WTC11 (cell line): Measurements from ENCODE around the gene RPS6KA2. TPM values are rescaled to one million over a fixed set of nuclear protein-coding genes. Genes with fewer than 3 reads are reported as not detected.
A peak's percentile ranks its signal among the peaks of the same experiment; 100 is the strongest.

Experiments
- ATAC-seq: fragments of 200-7000 bp; cut with Tn5 transposase; 2 replicates; pipeline ENCODE4 v1.10.0; 2021; ENCODE audit warnings: mild to moderate bottlenecking, moderate library complexity
- CTCF ChIA-PET: fragments of 300-600 bp; sonication (Branson Sonifier 250); formaldehyde crosslinking; loops from one replicate; lab custom pipeline; 2021; ENCODE audit warnings: antibody characterized with exemption; lab: Charles Lee
- POLR2A ChIA-PET: fragments of 350-600 bp; sonication (Branson Sonifier 250); formaldehyde crosslinking; loops from one replicate; lab custom pipeline; 2021; ENCODE audit warnings: antibody characterized with exemption; lab: Charles Lee
- DNase-seq: peaks from one replicate; pipeline ENCODE4 v3.0.0; 2021; ENCODE audit warnings: low spot score
- H3K27ac Mint-ChIP-seq: 2 replicates; pipeline ENCODE4 v1.8.0; 2021; ENCODE audit warnings: mixed read lengths
- H3K27me3 Mint-ChIP-seq: 2 replicates; pipeline ENCODE4 v1.8.0; 2021; ENCODE audit warnings: low read depth, mild to moderate bottlenecking, moderate library complexity, mixed read lengths
- H3K36me3 Mint-ChIP-seq: 2 replicates; pipeline ENCODE4 v1.8.0; 2021; ENCODE audit warnings: mixed read lengths
- H3K4me1 Mint-ChIP-seq: 2 replicates; pipeline ENCODE4 v1.8.0; 2022; ENCODE audit warnings: mixed read lengths
- H3K4me3 Mint-ChIP-seq: 2 replicates; pipeline ENCODE4 v1.8.0; 2021; ENCODE audit warnings: mild to moderate bottlenecking, moderate library complexity, mixed read lengths
- H3K9me3 Mint-ChIP-seq: 2 replicates; pipeline ENCODE4 v1.8.0; 2021; ENCODE audit warnings: mixed read lengths
- E2F4 ChIP-seq: sonication (generic); formaldehyde crosslinking; IDR thresholded peaks from 2 replicates; pipeline ENCODE4 v1.8.1; 2022; ENCODE audit warnings: low read depth, mild to moderate bottlenecking, moderate library complexity, missing genetic modification reagents, borderline replicate concordance
- EMX1 ChIP-seq: fragments of 250-450 bp; sonication (Bioruptor Pico); IDR thresholded peaks from 2 replicates; pipeline ENCODE4 v1.8.0; 2021; ENCODE audit warnings: mild to moderate bottlenecking
- GTF2I ChIP-seq: fragments of 250-450 bp; sonication (Bioruptor Pico); conservative IDR thresholded peaks from 2 replicates; pipeline ENCODE4 v1.4.0; 2021; ENCODE audit warnings: mild to moderate bottlenecking
- JAZF1 ChIP-seq: fragments of 250-450 bp; sonication (Bioruptor Pico); IDR thresholded peaks from 2 replicates; pipeline ENCODE4 v1.9.0; 2021; ENCODE audit warnings: moderate library complexity, mild to moderate bottlenecking, inconsistent platforms
- NR3C1 ChIP-seq: sonication (generic); formaldehyde crosslinking; conservative IDR thresholded peaks from 2 replicates; pipeline ENCODE4 v1.8.1; 2023; ENCODE audit warnings: low read depth, mild to moderate bottlenecking, missing genetic modification reagents
- PREB ChIP-seq: sonication (generic); formaldehyde crosslinking; IDR thresholded peaks from 2 replicates; pipeline ENCODE4 v1.8.1; 2022; ENCODE audit warnings: mild to moderate bottlenecking, missing genetic modification reagents, moderate library complexity, borderline replicate concordance
- SP1 ChIP-seq: sonication (generic); formaldehyde crosslinking; conservative IDR thresholded peaks from 2 replicates; pipeline ENCODE4 v1.8.1; 2022; ENCODE audit warnings: missing genetic modification reagents
- USF1 ChIP-seq: sonication (generic); formaldehyde crosslinking; IDR thresholded peaks from 2 replicates; pipeline ENCODE4 v1.8.0; 2022; ENCODE audit warnings: mild to moderate bottlenecking, missing genetic modification reagents
- ZBTB21 ChIP-seq: sonication (generic); formaldehyde crosslinking; IDR thresholded peaks from 2 replicates; pipeline ENCODE4 v1.8.1; 2023; ENCODE audit warnings: mild to moderate bottlenecking, missing genetic modification reagents, borderline replicate concordance
- total RNA-seq: library from RNA; stranded (reverse); gene quantifications from 3 replicates; pipeline ENCODE4 v1.2.3, GENCODE V29; 2021
- TF ChIP-seq, protein P1 (sequence below): sonication (generic); formaldehyde crosslinking; IDR thresholded peaks from 2 replicates; pipeline ENCODE4 v1.8.1; 2023; ENCODE audit warnings: mild to moderate bottlenecking, missing genetic modification reagents

Gene RPS6KA2
- total RNA-seq, 1 experiment from 2014 or later, result 24.2 TPM

DNA sequence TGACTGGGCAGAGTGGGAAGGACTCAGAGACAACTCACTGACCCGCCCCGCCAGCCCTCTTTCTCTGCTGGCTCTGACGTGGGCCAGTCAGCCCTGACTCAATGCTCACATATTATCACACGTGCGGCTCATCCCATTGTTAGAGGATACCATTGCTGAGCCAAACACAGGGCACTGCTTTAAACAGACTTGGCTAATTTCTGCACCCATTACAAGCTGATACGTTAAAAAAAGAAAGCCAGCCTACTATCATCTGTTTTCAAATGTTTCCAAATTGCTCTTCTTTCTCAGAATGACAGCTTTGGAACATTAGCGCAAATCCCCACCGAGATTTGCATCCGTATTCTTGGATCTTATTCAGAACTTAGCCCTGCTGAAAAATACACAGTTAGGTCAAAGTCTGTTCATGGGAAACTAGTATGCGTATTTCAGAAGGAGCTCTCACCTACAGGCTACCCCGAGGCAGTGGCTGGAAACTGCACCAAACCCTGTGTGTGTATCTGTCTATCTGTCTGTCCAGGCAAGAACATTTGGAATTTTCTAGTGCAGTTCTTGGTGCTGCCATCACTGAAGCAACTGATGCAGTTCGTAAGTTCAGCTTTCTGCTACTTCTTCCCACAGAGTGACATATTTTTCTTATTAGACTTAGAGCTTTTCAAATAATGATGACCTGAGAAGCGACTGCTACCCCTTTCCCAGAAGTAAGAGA is 73.3 kb downstream of the RPS6KA2 start:
- no peak for ATAC-seq

GRCh38 chr6:166552600-166552999 is 74.5 kb downstream of the RPS6KA2 start:
- TF ChIP-seq SP1 (CRISPR knock-in tag), result no peak
- ChIA-PET POLR2A (interaction anchor here (1.0 kb wide), 1 partner anchor 15 kb away, joined by 3 read pairs; no protein-coding TSS in a partner anchor), CTCF (interaction anchor here (0.8 to 1.3 kb wide), 2 partner anchors 20 to 211 kb away, joined by 3 to 5 read pairs; no protein-coding TSS in a partner anchor)
- ATAC-seq, result no peak
- Mint-ChIP-seq H3K36me3 (no peaks in the 10 kb centered on the region), H3K4me3 (no peak overlapping the region), H3K4me1 (peaks cover 63% of the 10 kb centered on the region), H3K9me3 (no peaks in the 10 kb centered on the region), H3K27me3 (no peaks in the 10 kb centered on the region), H3K27ac (no peak overlapping the region)
- DNase-seq, result no peak

More for the DNA sequence above, 73.3 kb downstream of the RPS6KA2 start:
- Mint-ChIP-seq H3K27ac (no peak overlapping the region), H3K4me1 (peaks cover 63% of the 10 kb centered on the region), H3K4me3 (no peak overlapping the region), H3K27me3 (no peaks in the 10 kb centered on the region), H3K36me3 (no peaks in the 10 kb centered on the region), H3K9me3 (no peaks in the 10 kb centered on the region)
- DNase-seq, result no peak
- ChIA-PET POLR2A (interaction anchor here (1.0 kb wide), 1 partner anchor 14 kb away, joined by 3 read pairs; no protein-coding TSS in a partner anchor), CTCF (interaction anchor here (1.7 kb wide), 1 partner anchor 10 kb away, joined by 3 read pairs; no protein-coding TSS in a partner anchor)
- TF ChIP-seq USF1 (CRISPR knock-in tag), result no peak
- TF ChIP-seq JAZF1, result no peak
- no peak for TF ChIP-seq EMX1 (CRISPR knock-in tag)
- TF ChIP-seq GTF2I (CRISPR knock-in tag), result no peak
- no peak for TF ChIP-seq E2F4 (CRISPR knock-in tag)
- no peak for TF ChIP-seq NR3C1
- TF ChIP-seq, all 79 proteins: peak for 0

DNA sequence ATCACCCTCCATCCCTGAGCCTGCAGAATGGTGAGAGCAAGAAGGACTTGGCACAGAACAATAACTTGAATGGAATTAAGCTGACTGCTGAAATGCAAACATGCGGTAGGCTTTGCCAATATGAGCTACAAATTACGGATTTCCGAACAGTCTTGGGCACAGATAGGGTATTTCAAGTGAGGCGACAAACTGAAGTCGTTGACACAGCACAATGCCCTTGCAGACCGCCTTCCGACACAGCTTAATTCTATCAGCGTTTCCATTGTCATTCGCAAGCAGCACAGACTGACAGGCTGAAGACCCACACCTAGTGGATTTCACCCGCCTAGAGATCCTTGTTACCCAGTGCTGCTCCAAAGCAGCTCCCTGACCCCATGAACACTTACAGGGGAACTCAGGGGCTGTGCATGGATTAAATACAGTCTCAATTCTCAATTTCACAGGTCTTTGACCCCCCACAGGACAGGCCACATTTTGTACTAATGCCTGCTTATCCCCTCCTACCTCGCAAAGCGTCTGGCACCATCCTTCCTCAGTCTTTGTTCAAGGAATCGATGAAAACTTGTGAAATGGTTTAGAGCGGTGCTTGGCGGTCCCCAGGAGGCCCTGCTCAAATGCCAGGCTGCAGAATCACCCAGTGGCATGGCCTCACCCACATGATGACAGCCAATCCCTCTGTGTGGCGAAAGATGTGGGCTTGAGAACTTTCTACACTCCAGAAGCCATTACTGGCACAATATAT is 75.1 kb downstream of the RPS6KA2 start:
- Mint-ChIP-seq H3K4me1 (peaks cover 60% of the 10 kb centered on the region), H3K4me3 (peak overlapping the region; percentile 32), H3K9me3 (no peaks in the 10 kb centered on the region), H3K27ac (peak overlapping the region; percentile 54), H3K27me3 (no peaks in the 10 kb centered on the region), H3K36me3 (no peaks in the 10 kb centered on the region)
- CTCF ChIA-PET, result interaction anchor here (1.3 kb wide), 1 partner anchor 21 kb away, joined by 5 read pairs; no protein-coding TSS in a partner anchor
- ATAC-seq (peak; percentile 88), DNase-seq (no peak)
- POLR2A ChIA-PET, result no interaction called here
- TF ChIP-seq, protein P1, sequence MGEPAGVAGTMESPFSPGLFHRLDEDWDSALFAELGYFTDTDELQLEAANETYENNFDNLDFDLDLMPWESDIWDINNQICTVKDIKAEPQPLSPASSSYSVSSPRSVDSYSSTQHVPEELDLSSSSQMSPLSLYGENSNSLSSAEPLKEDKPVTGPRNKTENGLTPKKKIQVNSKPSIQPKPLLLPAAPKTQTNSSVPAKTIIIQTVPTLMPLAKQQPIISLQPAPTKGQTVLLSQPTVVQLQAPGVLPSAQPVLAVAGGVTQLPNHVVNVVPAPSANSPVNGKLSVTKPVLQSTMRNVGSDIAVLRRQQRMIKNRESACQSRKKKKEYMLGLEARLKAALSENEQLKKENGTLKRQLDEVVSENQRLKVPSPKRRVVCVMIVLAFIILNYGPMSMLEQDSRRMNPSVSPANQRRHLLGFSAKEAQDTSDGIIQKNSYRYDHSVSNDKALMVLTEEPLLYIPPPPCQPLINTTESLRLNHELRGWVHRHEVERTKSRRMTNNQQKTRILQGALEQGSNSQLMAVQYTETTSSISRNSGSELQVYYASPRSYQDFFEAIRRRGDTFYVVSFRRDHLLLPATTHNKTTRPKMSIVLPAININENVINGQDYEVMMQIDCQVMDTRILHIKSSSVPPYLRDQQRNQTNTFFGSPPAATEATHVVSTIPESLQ (CRISPR knock-in tag), result no peak
- TF ChIP-seq ZBTB21 (CRISPR knock-in tag), result 0 out of 2 replicates have a peak, but pooled peaks have one; percentile 37

DNA sequence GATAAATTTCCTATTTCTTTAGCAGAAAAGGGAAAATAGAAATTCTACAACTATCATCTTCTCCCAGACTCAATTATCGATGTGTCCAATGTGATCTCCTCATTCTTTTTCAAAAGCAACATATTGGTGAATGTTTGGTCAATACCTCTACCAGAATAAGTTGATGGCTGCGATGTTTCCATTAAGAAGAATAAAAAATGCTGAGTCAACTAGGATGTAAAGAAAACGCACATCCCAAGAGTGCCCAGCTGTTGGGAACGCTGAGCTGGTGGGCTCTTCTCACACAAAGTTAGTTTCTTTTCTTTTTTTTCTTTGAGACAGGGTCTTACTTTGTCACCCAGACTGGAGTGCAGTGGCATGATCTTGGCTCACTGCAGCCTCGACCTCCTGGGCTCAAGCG is 80.4 kb downstream of the RPS6KA2 start:
- H3K4me1 Mint-ChIP-seq, result peaks cover 36% of the 10 kb centered on the region
- TF ChIP-seq PREB (CRISPR knock-in tag) (no peak), GTF2I (CRISPR knock-in tag) (no peak), E2F4 (CRISPR knock-in tag) (no peak), USF1 (CRISPR knock-in tag) (no peak)
- H3K27me3 Mint-ChIP-seq, result no peaks in the 10 kb centered on the region
- H3K9me3 Mint-ChIP-seq, result no peaks in the 10 kb centered on the region
- H3K36me3 Mint-ChIP-seq, result no peaks in the 10 kb centered on the region
- H3K4me3 Mint-ChIP-seq, result no peak overlapping the region
- ATAC-seq (no peak), DNase-seq (no peak)
- H3K27ac Mint-ChIP-seq, result no peak overlapping the region; the same call in 1 of the 2 replicates
- CTCF ChIA-PET, result no interaction called here
- POLR2A ChIA-PET, result no interaction called here
